Measurements from ENCODE around the gene CCDC28A. TPM values are rescaled to one million over a fixed set of nuclear protein-coding genes. Genes with fewer than 3 reads are reported as not detected.
"Not testable (repeated sequence)": the region's sequence is repeated elsewhere in the genome, so short reads cannot be mapped to it uniquely, and the experiment has no call there.

CCDC28A gene
- total RNA-seq: 16.1 and 17.9 TPM in 2 replicates

DNA sequence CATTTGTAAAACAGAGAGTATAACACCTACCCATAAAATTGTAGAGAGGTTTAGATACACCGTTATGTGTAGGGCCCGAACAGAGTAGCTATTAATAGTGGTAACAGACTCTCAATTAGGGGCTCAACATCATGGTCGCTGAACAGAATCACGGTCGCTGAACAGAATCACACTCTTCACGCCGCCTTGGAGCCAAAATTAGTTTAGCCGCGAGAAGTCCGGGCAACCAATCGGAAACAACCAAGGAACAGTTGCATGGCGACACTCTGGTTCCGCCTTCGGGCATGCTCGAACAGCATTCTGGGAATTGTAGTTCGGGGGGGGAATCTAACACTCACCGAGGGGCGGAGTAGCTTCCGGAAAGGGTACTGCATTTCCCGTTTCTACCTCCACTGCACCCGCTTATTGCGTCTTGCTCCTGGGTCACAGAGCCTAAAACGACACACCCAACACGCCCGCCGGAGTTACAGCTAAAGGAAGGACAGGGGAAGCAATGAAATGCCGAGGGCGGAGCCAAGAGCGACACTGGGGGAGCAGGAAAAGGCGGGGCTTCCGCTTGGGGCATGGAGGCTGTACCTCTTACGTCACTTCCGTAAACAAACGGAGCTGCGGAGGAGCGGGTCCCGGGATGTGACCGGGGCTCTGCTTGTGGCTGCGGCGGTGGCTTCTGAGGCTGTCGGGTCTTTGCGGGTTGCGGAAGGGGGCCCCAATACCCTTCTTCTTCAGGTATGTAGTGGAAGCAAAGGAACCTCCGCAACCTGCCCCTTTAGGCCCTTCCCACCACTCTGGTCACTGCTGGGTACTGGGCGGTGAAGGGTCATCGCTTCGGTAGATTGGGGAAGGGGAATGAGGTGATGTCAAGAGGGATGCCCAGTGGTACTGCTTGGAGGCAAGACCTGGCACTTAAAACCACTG is at the start of gene CCDC28A:
TSS of gene CCDC28A (plus strand) at position 593 of the 915 bp plus-strand sequence. CDS start 2,352 bp downstream, outside the sequence.
- Mint-ChIP-seq H3K4me3 (peak within 1 kb of the TSS; percentile 99), H3K36me3 (ENCODE audit: low read depth) (peaks cover 6% of the 10 kb centered on the region), H3K27ac (peak within 1 kb of the TSS; percentile 100), H3K4me1 (ENCODE audit: low read depth) (peaks cover 23% of the 10 kb centered on the region), H3K9me3 (no peaks in the 10 kb centered on the region), H3K27me3 (ENCODE audit: insufficient read depth) (no peaks in the 10 kb centered on the region)
- peak; percentile 89 for DNase-seq (ENCODE audit: low spot score)
- intact Hi-C loops (cut with micrococcal nuclease): loop anchor here (1.0 to 10.0 kb wide), 10 partner anchors 45 to 1559 kb away; partner anchors contain the start of genes ABRACL, CITED2, HEBP2 and IFNGR1

DNA sequence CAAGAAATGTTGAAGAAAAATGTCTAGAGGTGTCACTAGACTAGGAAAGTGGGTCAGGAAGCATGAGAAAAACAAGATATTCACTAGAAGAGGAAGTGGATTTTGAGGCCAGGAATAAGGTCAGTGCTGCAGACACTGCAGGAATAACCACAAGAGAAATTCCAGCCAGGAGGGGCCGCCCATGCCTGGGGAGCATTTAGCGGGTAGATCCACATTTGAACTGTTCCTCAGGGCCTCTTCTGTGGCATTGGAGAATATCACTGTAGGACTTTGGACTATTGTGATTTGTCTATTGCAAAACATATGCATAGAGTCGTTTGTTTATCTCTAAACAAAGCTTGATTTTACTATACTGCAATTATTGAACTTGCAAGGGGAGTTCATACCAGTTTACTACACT is 49.6 kb upstream of the CCDC28A start:
- Mint-ChIP-seq H3K4me3 (no peak overlapping the region), H3K27ac (no peak overlapping the region), H3K27me3 (ENCODE audit: insufficient read depth) (peaks cover 2% of the 10 kb centered on the region), H3K9me3 (no peaks in the 10 kb centered on the region), H3K4me1 (ENCODE audit: low read depth) (peaks cover 5% of the 10 kb centered on the region), H3K36me3 (ENCODE audit: low read depth) (no peaks in the 10 kb centered on the region)
- DNase-seq (ENCODE audit: low spot score): no peak
- intact Hi-C loops (cut with micrococcal nuclease): no loop called here

GRCh38 chr6:138726066-138726756 is 47.4 kb upstream of the CCDC28A start:
- H3K4me1 Mint-ChIP-seq (ENCODE audit: low read depth): peaks cover 5% of the 10 kb centered on the region
- no peak overlapping the region for H3K27ac Mint-ChIP-seq
- H3K36me3 Mint-ChIP-seq (ENCODE audit: low read depth): no peaks in the 10 kb centered on the region
- intact Hi-C loops (cut with micrococcal nuclease): no loop called here
- peaks cover 2% of the 10 kb centered on the region for H3K27me3 Mint-ChIP-seq (ENCODE audit: insufficient read depth)
- DNase-seq (ENCODE audit: low spot score): no peak
- H3K4me3 Mint-ChIP-seq: no peak overlapping the region
- no peaks in the 10 kb centered on the region for H3K9me3 Mint-ChIP-seq

DNA sequence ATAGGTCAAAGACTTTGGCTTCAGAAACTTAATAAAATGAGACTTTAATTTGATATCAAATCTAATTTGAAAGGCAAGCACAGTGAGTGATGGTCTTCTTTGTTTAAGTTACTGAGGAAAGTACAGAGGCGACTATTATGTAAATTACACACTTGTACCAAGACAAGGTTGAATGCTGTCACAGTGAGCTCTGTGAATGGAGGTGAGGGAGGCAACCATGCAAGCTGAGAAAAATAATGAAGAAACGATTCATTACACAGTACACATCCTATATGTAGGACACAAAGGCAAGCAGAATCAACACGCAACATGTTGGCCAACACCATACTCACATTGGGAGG is 46.8 kb upstream of the CCDC28A start:
- Mint-ChIP-seq H3K36me3 (ENCODE audit: low read depth) (no peaks in the 10 kb centered on the region), H3K27me3 (ENCODE audit: insufficient read depth) (peaks cover 2% of the 10 kb centered on the region), H3K27ac (no peak overlapping the region), H3K4me3 (no peak overlapping the region), H3K4me1 (ENCODE audit: low read depth) (peaks cover 5% of the 10 kb centered on the region), H3K9me3 (no peaks in the 10 kb centered on the region)
- DNase-seq (ENCODE audit: low spot score): no peak
- intact Hi-C loops (cut with micrococcal nuclease): no loop called here

- Mint-ChIP-seq H3K36me3 (ENCODE audit: low read depth) (no peaks in the 10 kb centered on the region), H3K4me3 (no peak overlapping the region), H3K27me3 (ENCODE audit: insufficient read depth) (peaks cover 2% of the 10 kb centered on the region), H3K9me3 (no peaks in the 10 kb centered on the region), H3K4me1 (ENCODE audit: low read depth) (peaks cover 5% of the 10 kb centered on the region), H3K27ac (no peak overlapping the region)
- intact Hi-C loops (cut with micrococcal nuclease): no loop called here
- DNase-seq (ENCODE audit: low spot score): no peak
Measured at GRCh38 chr6:138727182-138727581, 46.4 kb upstream of the CCDC28A start.

- Mint-ChIP-seq H3K36me3 (ENCODE audit: low read depth) (no peaks in the 10 kb centered on the region), H3K4me1 (ENCODE audit: low read depth) (peaks cover 5% of the 10 kb centered on the region), H3K27ac (no peak overlapping the region), H3K9me3 (no peaks in the 10 kb centered on the region), H3K4me3 (no peak overlapping the region), H3K27me3 (ENCODE audit: insufficient read depth) (peaks cover 2% of the 10 kb centered on the region)
- DNase-seq (ENCODE audit: low spot score): no peak
- intact Hi-C loops (cut with micrococcal nuclease): no loop called here
Measured at GRCh38 chr6:138728662-138729061, 44.9 kb upstream of the CCDC28A start.

GRCh38 chr6:138730037-138730436 is 43.5 kb upstream of the CCDC28A start:
- H3K9me3 Mint-ChIP-seq; DNase-seq (ENCODE audit: low spot score); H3K27me3 Mint-ChIP-seq (ENCODE audit: insufficient read depth); H3K4me3 Mint-ChIP-seq; intact Hi-C loops (cut with micrococcal nuclease); H3K27ac Mint-ChIP-seq; H3K36me3 Mint-ChIP-seq (ENCODE audit: low read depth); H3K4me1 Mint-ChIP-seq (ENCODE audit: low read depth): not testable (repeated sequence)

- no peak for DNase-seq (ENCODE audit: low spot score)
- H3K27me3 Mint-ChIP-seq (ENCODE audit: insufficient read depth): no peaks in the 10 kb centered on the region
- H3K27ac Mint-ChIP-seq: no peak overlapping the region
- no peaks in the 10 kb centered on the region for H3K36me3 Mint-ChIP-seq (ENCODE audit: low read depth)
- intact Hi-C loops (cut with micrococcal nuclease): no loop called here
- no peaks in the 10 kb centered on the region for H3K9me3 Mint-ChIP-seq
- H3K4me3 Mint-ChIP-seq: no peak overlapping the region
- no peaks in the 10 kb centered on the region for H3K4me1 Mint-ChIP-seq (ENCODE audit: low read depth)
Measured at GRCh38 chr6:138734585-138734984, 39.0 kb upstream of the CCDC28A start.

DNA sequence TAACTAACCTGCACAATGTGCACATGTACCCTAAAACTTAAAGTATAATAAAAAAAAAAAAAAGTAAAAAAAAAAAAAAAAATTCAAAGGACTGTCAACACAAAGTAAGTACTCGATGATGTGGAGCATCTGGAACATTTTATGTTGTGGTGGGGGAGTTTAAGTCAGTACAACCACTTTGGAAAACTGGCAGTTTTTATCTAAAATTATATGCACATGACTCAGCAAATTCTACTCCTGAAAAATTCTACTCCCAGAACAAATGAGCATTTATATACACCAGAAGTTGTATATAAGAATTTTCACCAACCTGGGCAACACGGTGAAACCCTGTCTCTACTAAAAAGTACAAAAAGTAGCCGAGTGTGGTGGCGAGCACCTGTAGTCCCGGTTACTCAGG is 36.9 kb upstream of the CCDC28A start:
- Mint-ChIP-seq H3K4me1 (ENCODE audit: low read depth) (no peaks in the 10 kb centered on the region), H3K9me3 (no peaks in the 10 kb centered on the region), H3K36me3 (ENCODE audit: low read depth) (no peaks in the 10 kb centered on the region), H3K4me3 (no peak overlapping the region), H3K27me3 (ENCODE audit: insufficient read depth) (no peaks in the 10 kb centered on the region), H3K27ac (no peak overlapping the region)
- no peak for DNase-seq (ENCODE audit: low spot score)
- intact Hi-C loops (cut with micrococcal nuclease): no loop called here

DNA sequence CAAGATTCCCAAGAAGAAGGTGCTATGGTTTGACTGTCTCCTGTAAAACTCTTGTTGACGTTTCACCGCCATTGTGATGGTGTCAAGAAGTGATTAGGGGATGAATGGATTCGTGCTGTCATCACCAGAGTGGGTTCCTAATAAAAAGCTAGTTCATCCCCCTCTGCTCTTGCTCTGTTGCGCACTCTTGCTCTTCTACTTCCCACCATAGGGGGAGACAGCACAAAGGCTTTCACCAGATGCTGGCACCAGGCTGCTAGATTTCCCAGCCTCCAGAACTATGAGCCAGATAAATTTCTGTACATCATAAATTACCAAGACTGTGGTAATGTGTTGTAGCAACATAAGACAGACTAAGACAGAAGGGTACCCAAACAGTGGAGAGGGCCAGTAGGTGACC is 21.6 kb upstream of the CCDC28A start:
- H3K27me3 Mint-ChIP-seq (ENCODE audit: insufficient read depth): peaks cover 3% of the 10 kb centered on the region
- no peak overlapping the region for H3K27ac Mint-ChIP-seq
- no peaks in the 10 kb centered on the region for H3K4me1 Mint-ChIP-seq (ENCODE audit: low read depth)
- H3K4me3 Mint-ChIP-seq: no peak overlapping the region
- no peaks in the 10 kb centered on the region for H3K36me3 Mint-ChIP-seq (ENCODE audit: low read depth)
- intact Hi-C loops (cut with micrococcal nuclease): no loop called here
- DNase-seq (ENCODE audit: low spot score): no peak
- H3K9me3 Mint-ChIP-seq: no peaks in the 10 kb centered on the region

- Mint-ChIP-seq H3K27ac (no peak overlapping the region), H3K4me1 (ENCODE audit: low read depth) (no peaks in the 10 kb centered on the region), H3K36me3 (ENCODE audit: low read depth) (no peaks in the 10 kb centered on the region), H3K9me3 (no peaks in the 10 kb centered on the region), H3K27me3 (ENCODE audit: insufficient read depth) (no peaks in the 10 kb centered on the region), H3K4me3 (no peak overlapping the region)
- DNase-seq (ENCODE audit: low spot score): no peak
- intact Hi-C loops (cut with micrococcal nuclease): no loop called here
Measured at GRCh38 chr6:138757136-138757535, 16.4 kb upstream of the CCDC28A start.

GRCh38 chr6:138765896-138766655 is 7.5 kb upstream of the CCDC28A start:
- Mint-ChIP-seq H3K9me3 (no peaks in the 10 kb centered on the region), H3K27ac (no peak overlapping the region), H3K4me3 (no peak overlapping the region), H3K4me1 (ENCODE audit: low read depth) (peaks cover 9% of the 10 kb centered on the region), H3K27me3 (ENCODE audit: insufficient read depth) (no peaks in the 10 kb centered on the region), H3K36me3 (ENCODE audit: low read depth) (no peaks in the 10 kb centered on the region)
- intact Hi-C loops (cut with micrococcal nuclease): loop anchor here (1.0 to 2.0 kb wide), 5 partner anchors 74 to 650 kb away; no protein-coding TSS in a partner anchor
- DNase-seq (ENCODE audit: low spot score): no peak
